ENCODE measurements around the gene PALB2. TPM values are rescaled to one million over a fixed set of nuclear protein-coding genes. Genes with fewer than 3 reads are reported as not detected.
"Not testable (repeated sequence)": the region's sequence is repeated elsewhere in the genome, so short reads cannot be mapped to it uniquely, and the experiment has no call there.

Gene PALB2
- total RNA-seq, 1 experiment from 2014 or later: 19.7 TPM

- DNase-seq: no peak
- Histone ChIP-seq H3K36me3 (ENCODE audit: insufficient read depth, low read length) (peaks cover 33% of the 10 kb centered on the region), H3K9me2 (replicated peaks; ENCODE audit: insufficient read depth, low read length) (no peaks in the 10 kb centered on the region), H3K79me2 (ENCODE audit: low read length) (peaks cover 67% of the 10 kb centered on the region), H3K9ac (ENCODE audit: low read length) (no peak overlapping the region), H3K4me2 (ENCODE audit: low read depth, low read length, poor library complexity, severe bottlenecking) (no peak overlapping the region), H3K9me3 (ENCODE audit: low read length) (no peaks in the 10 kb centered on the region), H2AFZ (ENCODE audit: low read length) (no peak overlapping the region), H3K27me3 (ENCODE audit: low read length) (no peaks in the 10 kb centered on the region), H3K4me3 (ENCODE audit: low read length) (no peak overlapping the region), H4K20me1 (ENCODE audit: insufficient read depth, low read depth, low read length) (no peaks in the 10 kb centered on the region; the same call in 1 of the 2 replicates), H3K4me1 (ENCODE audit: low read length) (peaks cover under 1% of the 10 kb centered on the region), H3K27ac (ENCODE audit: low read length) (no peak overlapping the region)
Observed at GRCh38 chr16:23634461-23635036, 6.6 kb downstream of the PALB2 start.

GRCh38 chr16:23631874-23632273 is 9.2 kb downstream of the PALB2 start:
- H2AFZ ChIP-seq (ENCODE audit: low read length); H3K9ac ChIP-seq (ENCODE audit: low read length); H3K4me3 ChIP-seq (ENCODE audit: low read length); DNase-seq; H3K4me1 ChIP-seq (ENCODE audit: low read length); H4K20me1 ChIP-seq (ENCODE audit: insufficient read depth, low read depth, low read length); H3K9me2 ChIP-seq (replicated peaks; ENCODE audit: insufficient read depth, low read length); H3K27me3 ChIP-seq (ENCODE audit: low read length); H3K27ac ChIP-seq (ENCODE audit: low read length); H3K4me2 ChIP-seq (ENCODE audit: low read depth, low read length, poor library complexity, severe bottlenecking); H3K9me3 ChIP-seq (ENCODE audit: low read length): not testable (repeated sequence)
- Histone ChIP-seq H3K36me3 (ENCODE audit: insufficient read depth, low read length) (peaks cover 41% of the 10 kb centered on the region), H3K79me2 (ENCODE audit: low read length) (peaks cover 62% of the 10 kb centered on the region)

GRCh38 chr16:23629516-23629915 is 11.6 kb downstream of the PALB2 start:
- Histone ChIP-seq H4K20me1 (ENCODE audit: insufficient read depth, low read depth, low read length) (no peaks in the 10 kb centered on the region; the same call in 1 of the 2 replicates), H3K9me2 (replicated peaks; ENCODE audit: insufficient read depth, low read length) (no peaks in the 10 kb centered on the region), H3K27me3 (ENCODE audit: low read length) (no peaks in the 10 kb centered on the region), H3K27ac (ENCODE audit: low read length) (no peak overlapping the region), H3K4me2 (ENCODE audit: low read depth, low read length, poor library complexity, severe bottlenecking) (no peak overlapping the region), H3K4me1 (ENCODE audit: low read length) (0 out of 2 replicates have a peak, but pooled peaks cover 3% of the 10 kb centered on the region), H3K4me3 (ENCODE audit: low read length) (no peak overlapping the region), H3K79me2 (ENCODE audit: low read length) (peaks cover 50% of the 10 kb centered on the region), H3K36me3 (ENCODE audit: insufficient read depth, low read length) (peaks cover 28% of the 10 kb centered on the region; the same call in 1 of the 2 replicates), H3K9me3 (ENCODE audit: low read length) (no peaks in the 10 kb centered on the region), H3K9ac (ENCODE audit: low read length) (no peak overlapping the region), H2AFZ (ENCODE audit: low read length) (no peak overlapping the region)
- no peak for DNase-seq

- Histone ChIP-seq H4K20me1 (ENCODE audit: insufficient read depth, low read depth, low read length) (no peaks in the 10 kb centered on the region), H3K4me2 (ENCODE audit: low read depth, low read length, poor library complexity, severe bottlenecking) (no peak overlapping the region), H3K36me3 (ENCODE audit: insufficient read depth, low read length) (peaks cover 15% of the 10 kb centered on the region; the same call in 1 of the 2 replicates), H3K27me3 (ENCODE audit: low read length) (no peaks in the 10 kb centered on the region), H3K79me2 (ENCODE audit: low read length) (0 out of 2 replicates have a peak, but pooled peaks cover 6% of the 10 kb centered on the region), H3K9ac (ENCODE audit: low read length) (no peak overlapping the region), H3K9me2 (replicated peaks; ENCODE audit: insufficient read depth, low read length) (no peaks in the 10 kb centered on the region), H2AFZ (ENCODE audit: low read length) (no peak overlapping the region), H3K9me3 (ENCODE audit: low read length) (no peaks in the 10 kb centered on the region), H3K4me3 (ENCODE audit: low read length) (no peak overlapping the region), H3K4me1 (ENCODE audit: low read length) (0 out of 2 replicates have a peak, but pooled peaks cover 3% of the 10 kb centered on the region), H3K27ac (ENCODE audit: low read length) (no peak overlapping the region)
- DNase-seq: no peak
Observed at GRCh38 chr16:23624092-23624491, 17.0 kb downstream of the PALB2 start.

- DNase-seq: no peak
- H3K79me2 ChIP-seq (ENCODE audit: low read length): 0 out of 2 replicates have a peak, but pooled peaks cover 2% of the 10 kb centered on the region
- H2AFZ ChIP-seq (ENCODE audit: low read length): no peak overlapping the region
- H4K20me1 ChIP-seq (ENCODE audit: insufficient read depth, low read depth, low read length): no peaks in the 10 kb centered on the region
- H3K4me2 ChIP-seq (ENCODE audit: low read depth, low read length, poor library complexity, severe bottlenecking): no peak overlapping the region
- no peak overlapping the region for H3K4me3 ChIP-seq (ENCODE audit: low read length)
- no peaks in the 10 kb centered on the region for H3K9me3 ChIP-seq (ENCODE audit: low read length)
- peaks cover 8% of the 10 kb centered on the region for H3K36me3 ChIP-seq (ENCODE audit: insufficient read depth, low read length)
- no peaks in the 10 kb centered on the region for H3K27me3 ChIP-seq (ENCODE audit: low read length)
- H3K4me1 ChIP-seq (ENCODE audit: low read length): no peaks in the 10 kb centered on the region
- H3K27ac ChIP-seq (ENCODE audit: low read length): no peak overlapping the region
- no peaks in the 10 kb centered on the region for H3K9me2 ChIP-seq (replicated peaks; ENCODE audit: insufficient read depth, low read length)
- no peak overlapping the region for H3K9ac ChIP-seq (ENCODE audit: low read length)
Observed at GRCh38 chr16:23615805-23616204, 25.3 kb downstream of the PALB2 start.

- no peak overlapping the region for H2AFZ ChIP-seq (ENCODE audit: low read length)
- no peak overlapping the region for H3K4me3 ChIP-seq (ENCODE audit: low read length)
- H3K4me2 ChIP-seq (ENCODE audit: low read depth, low read length, poor library complexity, severe bottlenecking): no peak overlapping the region
- no peaks in the 10 kb centered on the region for H3K79me2 ChIP-seq (ENCODE audit: low read length)
- H3K9me2 ChIP-seq (replicated peaks; ENCODE audit: insufficient read depth, low read length): no peaks in the 10 kb centered on the region
- no peak overlapping the region for H3K27ac ChIP-seq (ENCODE audit: low read length)
- no peaks in the 10 kb centered on the region for H4K20me1 ChIP-seq (ENCODE audit: insufficient read depth, low read depth, low read length)
- peaks cover 4% of the 10 kb centered on the region for H3K36me3 ChIP-seq (ENCODE audit: insufficient read depth, low read length)
- H3K4me1 ChIP-seq (ENCODE audit: low read length): no peaks in the 10 kb centered on the region
- H3K9ac ChIP-seq (ENCODE audit: low read length): no peak overlapping the region
- no peaks in the 10 kb centered on the region for H3K27me3 ChIP-seq (ENCODE audit: low read length)
- DNase-seq: no peak
- no peaks in the 10 kb centered on the region for H3K9me3 ChIP-seq (ENCODE audit: low read length)
Observed at GRCh38 chr16:23611936-23612335, 29.2 kb downstream of the PALB2 start.

GRCh38 chr16:23610905-23611304 is 30.2 kb downstream of the PALB2 start:
- not testable (repeated sequence) for H3K79me2 ChIP-seq (ENCODE audit: low read length); H3K9me3 ChIP-seq (ENCODE audit: low read length); H3K36me3 ChIP-seq (ENCODE audit: insufficient read depth, low read length); H3K9me2 ChIP-seq (replicated peaks; ENCODE audit: insufficient read depth, low read length); DNase-seq; H3K27ac ChIP-seq (ENCODE audit: low read length); H3K4me1 ChIP-seq (ENCODE audit: low read length); H4K20me1 ChIP-seq (ENCODE audit: insufficient read depth, low read depth, low read length); H3K4me3 ChIP-seq (ENCODE audit: low read length); H2AFZ ChIP-seq (ENCODE audit: low read length); H3K9ac ChIP-seq (ENCODE audit: low read length); H3K4me2 ChIP-seq (ENCODE audit: low read depth, low read length, poor library complexity, severe bottlenecking); H3K27me3 ChIP-seq (ENCODE audit: low read length)

GRCh38 chr16:23609929-23610328 is 31.2 kb downstream of the PALB2 start:
- H3K9me2 ChIP-seq (replicated peaks; ENCODE audit: insufficient read depth, low read length): no peaks in the 10 kb centered on the region
- no peaks in the 10 kb centered on the region for H3K9me3 ChIP-seq (ENCODE audit: low read length)
- no peak overlapping the region for H2AFZ ChIP-seq (ENCODE audit: low read length)
- peaks cover 4% of the 10 kb centered on the region; the same call in 1 of the 2 replicates for H3K36me3 ChIP-seq (ENCODE audit: insufficient read depth, low read length)
- no peak for DNase-seq
- H3K4me3 ChIP-seq (ENCODE audit: low read length): no peak overlapping the region
- no peaks in the 10 kb centered on the region for H4K20me1 ChIP-seq (ENCODE audit: insufficient read depth, low read depth, low read length)
- no peaks in the 10 kb centered on the region for H3K79me2 ChIP-seq (ENCODE audit: low read length)
- no peaks in the 10 kb centered on the region for H3K27me3 ChIP-seq (ENCODE audit: low read length)
- no peak overlapping the region for H3K9ac ChIP-seq (ENCODE audit: low read length)
- no peaks in the 10 kb centered on the region for H3K4me1 ChIP-seq (ENCODE audit: low read length)
- no peak overlapping the region for H3K4me2 ChIP-seq (ENCODE audit: low read depth, low read length, poor library complexity, severe bottlenecking)
- H3K27ac ChIP-seq (ENCODE audit: low read length): no peak overlapping the region
